ENCODE data around the gene ARHGAP26. TPM values are rescaled to one million over a fixed set of nuclear protein-coding genes. Genes with fewer than 3 reads are reported as not detected.

The ARHGAP26 gene
- total RNA-seq, 1 experiment from 2014 or later = 34.5 TPM

DNA sequence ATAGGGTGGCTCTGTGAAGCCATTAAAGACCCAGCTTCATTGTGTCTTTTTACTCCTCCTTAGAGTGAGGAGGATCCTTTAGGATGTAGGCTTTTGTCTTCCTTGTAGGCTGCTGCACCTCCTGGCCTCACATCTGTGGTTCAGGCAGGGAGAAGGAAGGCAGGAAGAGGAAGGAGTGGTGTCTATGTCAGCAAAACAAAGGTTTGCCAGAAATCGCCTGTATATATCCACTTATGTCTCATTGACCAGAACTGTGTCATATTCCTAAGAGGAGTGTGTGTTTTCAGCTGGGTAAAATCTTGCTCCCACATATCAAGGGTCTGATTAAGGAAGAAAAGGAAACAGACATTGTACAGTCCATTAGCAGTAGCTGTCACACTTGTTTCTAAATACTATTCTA lies 213.8 kb downstream of the ARHGAP26 start:
- H3K27ac ChIP-seq (ENCODE audit: low read depth, low read length) = no peak overlapping the region
- no TSS peak for BruUV-seq (replicated peaks)
- ChIA-PET POLR2A (no interaction called here), RAD21 (ENCODE audit: low non-redundant PET in 1 of 2, low total read pairs in 2 of 2, uncharacterized antibody in 2 of 2, unreplicated experiment in 2 of 2) (no interaction called here), CTCF (no interaction called here)
- H3K9me2 ChIP-seq (ENCODE audit: insufficient read depth) = no peaks in the 10 kb centered on the region
- no peak overlapping the region for H3K4me3 ChIP-seq (replicated peaks in 1 of 2; ENCODE audit: low read depth in 1 of 2, low read length in 2 of 2)
- H3K36me3 ChIP-seq (ENCODE audit: control insufficient read depth in 1 of 2, insufficient read depth in 2 of 2, low read length in 2 of 2) = no peaks in the 10 kb centered on the region
- TF ChIP-seq TCF7L2 (IDR thresholded peaks at IDR 0.05; ENCODE audit: borderline replicate concordance, extremely low read depth, insufficient read depth, insufficient read length) (no peak), ZNF274 (IDR thresholded peaks at IDR 0.05; ENCODE audit: low read depth, low read length) (no peak), MAX (IDR thresholded peaks at IDR 0.05) (no peak), CEBPB (IDR thresholded peaks at IDR 0.05; ENCODE audit: low read depth) (no peak), SRF (IDR thresholded peaks at IDR 0.05; ENCODE audit: low read depth) (no peak), POLR2A (IDR thresholded peaks at IDR 0.05; ENCODE audit: borderline replicate concordance, extremely low read depth, insufficient read depth, insufficient read length) (no peak), EZH2phosphoT487 (IDR thresholded peaks at IDR 0.05; ENCODE audit: borderline replicate concordance) (no peak), ELF1 (IDR thresholded peaks at IDR 0.05; ENCODE audit: borderline replicate concordance, low read depth) (no peak), FOSL1 (IDR thresholded peaks at IDR 0.05; ENCODE audit: low read depth) (no peak), RAD21 (IDR thresholded peaks at IDR 0.05; ENCODE audit: low read depth) (no peak), ZFX (IDR thresholded peaks at IDR 0.05) (no peak), JUND (IDR thresholded peaks at IDR 0.05) (no peak), CTCF (IDR thresholded peaks at IDR 0.05 in 2 of 3, conservative IDR thresholded peaks at IDR 0.05 in 1 of 3; ENCODE audit: borderline replicate concordance in 1 of 3, insufficient read depth in 1 of 3, low read depth in 2 of 3, low read length in 2 of 3) (no peak), CBX3 (IDR thresholded peaks at IDR 0.05; ENCODE audit: low read depth) (no peak), EGR1 (IDR thresholded peaks at IDR 0.05; ENCODE audit: low read depth) (no peak), SP1 (IDR thresholded peaks at IDR 0.05; ENCODE audit: low read depth) (no peak)
- TF ChIP-seq, protein P1, sequence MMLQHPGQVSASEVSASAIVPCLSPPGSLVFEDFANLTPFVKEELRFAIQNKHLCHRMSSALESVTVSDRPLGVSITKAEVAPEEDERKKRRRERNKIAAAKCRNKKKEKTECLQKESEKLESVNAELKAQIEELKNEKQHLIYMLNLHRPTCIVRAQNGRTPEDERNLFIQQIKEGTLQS (IDR thresholded peaks at IDR 0.05) = no peak
- intact Hi-C loops (cut with micrococcal nuclease) = no loop called here
- DNase-seq (ENCODE audit: low read depth, low spot score) = no peak
- no peak for ATAC-seq
- no peak overlapping the region for H3K4me2 ChIP-seq (ENCODE audit: low read length)
- H3K27me3 ChIP-seq (ENCODE audit: insufficient read depth, low read length) = no peaks in the 10 kb centered on the region
- H2AFZ ChIP-seq (ENCODE audit: low read depth, low read length, poor library complexity, severe bottlenecking) = no peak overlapping the region
- no peaks in the 10 kb centered on the region for H3K79me2 ChIP-seq (ENCODE audit: insufficient read depth, low read length)
- no peaks in the 10 kb centered on the region for H4K20me1 ChIP-seq (ENCODE audit: insufficient read depth)
- H3K9me3 ChIP-seq (ENCODE audit: control insufficient read depth in 1 of 2, insufficient read depth in 1 of 2, low read depth in 1 of 2, low read length in 2 of 2) = no peaks in the 10 kb centered on the region
- no peak overlapping the region for H3K9ac ChIP-seq (ENCODE audit: low read length)
- H3K4me1 ChIP-seq (ENCODE audit: control insufficient read depth in 1 of 2, insufficient read depth in 2 of 2, low read length in 2 of 2) = peaks cover 34 to 35% of the 10 kb centered on the region in 2 experiments
